GM18873 (cell line): ENCODE measurements around the gene HNRNPA0.

Source experiments
- ATAC-seq: cut with Tn5 transposase; IDR thresholded peaks from one replicate; pipeline ENCODE4 v1.9.1; 2021; ENCODE audit warnings: mild to moderate bottlenecking, moderate library complexity, moderate number of reproducible peaks; ENCODE audit not compliant: unreplicated experiment, low FRiP score

HNRNPA0 gene

DNA sequence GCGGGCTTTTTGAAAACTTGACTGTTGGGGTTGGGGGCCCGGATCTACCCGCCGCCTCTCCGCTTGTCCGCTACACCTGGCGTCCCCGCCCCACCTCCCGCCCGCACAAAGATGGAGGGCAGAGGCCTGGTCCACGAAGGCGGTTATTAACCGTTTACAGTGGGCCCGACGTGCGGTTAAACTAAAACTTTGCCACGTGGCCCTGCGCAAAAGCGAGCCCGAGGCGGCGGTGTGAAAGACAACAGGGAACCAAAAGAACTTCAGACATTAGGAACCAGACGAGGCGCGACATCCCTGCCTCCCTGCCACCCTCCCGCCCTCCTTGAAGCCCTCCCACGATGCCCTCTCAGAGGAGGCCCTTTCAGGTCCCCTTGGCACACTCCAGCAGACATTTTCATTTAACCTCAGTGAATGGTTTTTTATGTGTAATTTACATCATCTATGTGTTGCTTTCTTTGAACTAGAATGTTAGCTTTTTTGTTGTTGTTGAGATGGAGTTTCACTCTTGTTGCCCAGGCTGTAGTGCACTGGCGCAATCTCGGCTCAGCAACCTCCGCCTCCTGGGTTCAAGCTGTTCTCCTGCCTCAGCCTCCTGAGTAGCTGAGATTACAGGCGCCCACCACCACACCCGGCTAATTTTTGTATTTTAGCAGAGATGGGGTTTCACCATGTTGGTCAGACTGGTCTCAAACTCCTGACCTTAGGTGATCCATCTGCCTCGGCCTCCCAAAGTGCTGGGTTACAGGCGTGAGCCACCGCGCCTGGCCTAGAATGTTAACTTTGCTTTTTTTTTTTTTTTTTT, 999 bp upstream of the HNRNPA0 start:
- ATAC-seq: peak; percentile 4

DNA sequence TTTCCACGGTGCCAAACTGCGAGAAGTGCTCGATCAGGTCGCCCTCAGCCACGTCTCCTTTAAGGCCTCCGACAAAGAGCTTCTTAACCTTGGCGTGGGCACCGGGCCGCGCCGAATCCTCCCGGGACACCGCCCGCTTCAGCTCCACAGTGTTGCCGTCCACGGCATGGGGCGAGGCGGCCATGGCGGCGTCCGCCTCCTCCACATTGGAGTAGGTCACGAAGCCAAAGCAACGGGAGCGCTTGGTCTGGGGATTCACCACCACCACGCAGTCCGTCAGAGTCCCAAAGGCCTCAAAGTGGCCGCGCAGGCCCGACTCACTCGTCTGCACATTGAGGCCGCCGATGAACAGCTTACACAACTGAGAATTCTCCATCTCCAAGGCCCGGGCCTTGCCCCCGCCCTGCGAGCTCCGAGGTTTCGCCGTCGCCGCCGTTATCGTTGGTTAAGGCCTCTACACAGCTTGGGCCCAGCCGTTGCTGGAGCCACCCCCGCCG, 424 bp downstream of the HNRNPA0 start:
- peak; percentile 7 for ATAC-seq

- no peak for ATAC-seq
Measured at GRCh38 chr5:137752905-137753690, 1.1 kb downstream of the HNRNPA0 start.

- no peak for ATAC-seq
Measured at GRCh38 chr5:137751869-137752491, 2.2 kb downstream of the HNRNPA0 start.

- no peak for ATAC-seq
Measured at GRCh38 chr5:137750436-137750835, 3.7 kb downstream of the HNRNPA0 start.

GRCh38 chr5:137747848-137748247, 6.3 kb downstream of the HNRNPA0 start:
- no peak for ATAC-seq

DNA sequence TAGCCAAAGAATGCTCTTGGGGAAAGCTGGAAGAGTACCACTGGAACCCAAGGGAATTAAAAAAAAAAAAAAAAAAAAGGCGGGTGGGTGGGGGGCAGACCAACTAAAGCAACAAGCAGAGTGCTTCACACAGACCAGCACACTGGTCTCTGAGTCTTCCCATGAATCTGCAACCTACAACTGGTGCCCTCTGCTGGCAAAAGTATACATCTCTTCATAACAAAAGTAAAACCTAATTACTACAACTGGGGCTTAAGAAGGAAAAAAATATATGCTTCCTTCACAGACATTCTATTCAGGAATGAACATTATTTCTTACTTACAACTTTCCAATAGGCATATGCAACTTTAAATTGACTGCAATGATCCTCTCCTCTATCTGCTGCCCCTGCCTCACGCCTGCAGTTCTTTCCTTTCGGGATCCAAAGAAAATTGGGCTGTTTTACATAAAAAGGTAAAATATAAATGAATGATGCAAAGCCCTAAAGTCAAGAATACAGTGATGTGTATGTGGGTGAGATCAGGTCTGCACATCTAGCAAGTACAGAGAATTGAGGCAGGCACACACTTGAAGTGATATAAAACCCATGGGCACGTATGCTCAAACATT, 11.0 kb downstream of the HNRNPA0 start:
- ATAC-seq: no peak

DNA sequence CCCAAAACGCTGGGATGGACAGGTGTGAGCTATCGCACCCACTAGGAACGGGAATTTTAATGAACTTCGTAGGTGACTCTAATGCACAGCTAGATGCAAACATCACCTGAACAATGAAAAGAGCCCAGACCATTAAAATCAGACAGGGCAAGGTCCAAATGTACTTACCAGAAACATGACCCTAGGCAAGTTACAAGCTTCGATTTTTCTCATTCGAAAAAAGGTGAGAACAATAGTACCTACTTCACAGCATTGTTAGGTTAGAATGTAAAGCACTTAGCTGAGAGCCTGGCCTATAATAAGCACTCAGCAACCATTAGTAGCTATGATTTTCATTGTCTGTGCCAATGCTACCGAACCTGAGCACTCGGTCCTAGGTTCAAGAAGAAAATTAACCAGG, 12.4 kb downstream of the HNRNPA0 start:
- no peak for ATAC-seq

DNA sequence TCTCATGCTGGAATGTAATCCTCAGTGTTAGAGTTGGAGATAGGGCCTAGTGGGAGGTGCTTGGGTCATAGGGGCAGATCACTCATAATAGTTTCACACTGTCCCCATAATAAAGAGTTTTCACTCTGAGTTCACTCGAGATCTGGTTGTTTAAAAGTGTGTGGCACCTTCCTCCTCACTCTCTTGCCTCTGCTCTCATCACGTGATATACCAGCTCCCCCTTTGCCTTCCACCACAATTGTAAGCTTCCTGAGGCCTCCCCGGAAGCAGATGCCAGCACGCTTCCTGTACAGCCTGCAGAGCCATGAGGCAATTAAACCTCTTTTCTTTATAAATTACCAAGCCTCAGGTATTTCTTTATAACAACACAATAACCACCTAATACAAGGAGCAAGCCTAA, 14.4 kb downstream of the HNRNPA0 start:
- no peak for ATAC-seq

GRCh38 chr5:137738947-137739346, 15.2 kb downstream of the HNRNPA0 start:
- ATAC-seq: no peak

DNA sequence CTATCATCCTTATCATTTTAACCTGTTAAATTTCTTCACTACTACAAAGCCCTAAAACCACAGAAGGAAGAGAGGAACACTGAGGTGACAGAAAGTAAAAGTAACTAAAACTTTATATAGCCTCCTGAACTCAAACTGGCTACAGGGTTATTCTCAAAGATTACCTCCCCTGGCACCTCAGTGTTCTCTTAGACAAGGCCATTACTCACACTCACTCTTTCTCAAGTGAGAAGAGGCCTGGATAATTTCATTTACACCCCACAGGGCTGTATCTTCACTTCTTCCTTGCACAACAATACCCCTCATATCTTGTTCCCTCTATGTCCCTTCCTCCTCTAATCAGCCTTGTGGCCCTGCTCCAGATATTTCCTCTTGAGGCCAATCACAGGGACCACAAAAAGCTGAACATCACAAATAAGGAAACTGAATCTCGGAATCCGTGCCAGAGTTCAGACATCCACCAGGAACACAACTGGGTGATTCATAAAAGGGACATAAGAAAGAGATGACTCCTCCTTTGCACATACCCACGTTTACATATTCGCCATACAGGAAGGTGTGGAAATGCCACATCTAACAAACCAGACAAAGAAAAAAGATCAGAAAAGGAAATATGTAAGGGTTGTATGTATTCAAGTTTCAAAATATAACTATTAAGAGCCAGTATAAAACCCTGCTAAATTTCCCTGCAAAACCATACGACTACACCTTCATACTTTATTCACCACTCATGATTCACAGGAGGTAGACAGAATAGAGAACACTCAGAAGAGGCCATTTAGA, 16.6 kb downstream of the HNRNPA0 start:
- ATAC-seq: no peak

DNA sequence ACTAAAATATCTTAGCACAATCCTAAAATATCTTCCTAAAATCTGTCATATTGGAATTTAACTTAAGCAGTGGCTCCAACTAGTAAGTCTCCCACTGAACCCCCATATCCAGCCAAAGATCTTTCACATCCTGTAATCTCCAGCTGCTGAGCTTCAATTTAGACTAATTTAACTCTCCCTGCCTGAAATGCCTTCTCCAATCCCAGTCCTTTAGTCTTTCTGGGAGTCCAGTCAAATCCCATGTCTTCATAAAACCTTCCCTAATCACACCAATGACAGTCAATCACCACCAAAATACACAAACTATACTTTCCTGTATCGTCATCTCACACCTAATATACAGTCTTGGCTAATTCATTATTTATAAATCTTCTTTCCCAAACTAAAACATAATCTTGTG, 17.7 kb downstream of the HNRNPA0 start:
- no peak for ATAC-seq

GRCh38 chr5:137735555-137736284, 18.4 kb downstream of the HNRNPA0 start, which contains the start of gene KLHL3:
Gene KLHL3 (minus strand): TSS chr5:137736089. CDS start chr5:137735646, 443 bp downstream.
- peak; percentile 44 for ATAC-seq

- peak; percentile 9 for ATAC-seq
Measured at GRCh38 chr5:137734962-137735554, 19.1 kb downstream of the HNRNPA0 start.

- ATAC-seq: no peak
Measured at GRCh38 chr5:137734331-137734730, 19.8 kb downstream of the HNRNPA0 start.

- no peak for ATAC-seq
Measured at GRCh38 chr5:137733922-137734321, 20.2 kb downstream of the HNRNPA0 start.

DNA sequence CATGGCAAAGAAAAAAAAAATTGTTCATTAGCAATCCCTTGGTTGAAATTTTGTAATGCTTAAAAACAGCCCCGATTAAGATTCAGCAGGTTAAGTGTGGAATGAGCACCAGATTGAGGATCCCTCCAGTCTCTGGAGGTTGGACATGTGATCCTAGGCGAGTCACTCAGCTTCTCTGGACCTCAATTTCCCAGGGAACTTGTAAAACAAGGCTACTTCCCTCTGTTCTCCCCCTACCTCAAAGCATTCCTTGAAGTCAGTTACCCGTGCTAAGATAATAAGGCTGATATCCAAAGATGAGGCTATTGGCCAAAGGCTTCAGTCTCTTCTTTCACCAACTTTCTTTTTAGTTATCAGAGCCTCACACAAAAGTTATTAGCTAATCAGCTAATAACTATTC, 21.2 kb downstream of the HNRNPA0 start:
- ATAC-seq: no peak

- no peak for ATAC-seq
Measured at GRCh38 chr5:137731176-137731575, 23.0 kb downstream of the HNRNPA0 start.

DNA sequence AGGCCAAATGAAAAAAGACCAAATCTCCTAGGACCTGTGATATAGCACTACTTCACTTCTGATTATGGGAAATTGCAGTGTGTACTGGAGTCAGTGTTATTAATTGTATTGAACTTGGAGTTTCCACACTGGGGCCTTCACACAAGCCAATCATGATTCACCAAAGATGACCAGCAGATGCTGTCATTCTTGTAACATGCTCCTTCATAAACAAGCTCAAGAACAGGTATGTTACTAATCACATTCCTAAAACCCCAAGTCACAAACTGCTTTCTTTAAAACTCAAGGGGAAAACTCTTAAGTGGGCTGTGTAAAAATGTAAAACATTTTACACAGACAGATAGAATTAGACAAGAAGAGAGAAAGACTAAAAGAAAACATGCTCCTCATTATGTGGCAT, 23.8 kb downstream of the HNRNPA0 start:
- no peak for ATAC-seq
